GM20000 (cell line): ENCODE measurements around the gene DDA1.
A peak's percentile ranks its signal among the peaks of the same experiment; 100 is the strongest.
"Not testable (repeated sequence)": the region's sequence is repeated elsewhere in the genome, so short reads cannot be mapped to it uniquely, and the experiment has no call there.

ENCODE experiments used
- DNase-seq: peaks from one replicate; pipeline ENCODE4 v3.0.0; 2012; ENCODE audit warnings: low spot score
- TF ChIP-seq, protein P1 (sequence below): IDR thresholded peaks from 2 replicates; pipeline ENCODE4 v1.5.1; 2012; ENCODE audit warnings: mild to moderate bottlenecking, control low read depth; ENCODE audit errors: extremely low read depth, missing control alignments

Gene DDA1

DNA sequence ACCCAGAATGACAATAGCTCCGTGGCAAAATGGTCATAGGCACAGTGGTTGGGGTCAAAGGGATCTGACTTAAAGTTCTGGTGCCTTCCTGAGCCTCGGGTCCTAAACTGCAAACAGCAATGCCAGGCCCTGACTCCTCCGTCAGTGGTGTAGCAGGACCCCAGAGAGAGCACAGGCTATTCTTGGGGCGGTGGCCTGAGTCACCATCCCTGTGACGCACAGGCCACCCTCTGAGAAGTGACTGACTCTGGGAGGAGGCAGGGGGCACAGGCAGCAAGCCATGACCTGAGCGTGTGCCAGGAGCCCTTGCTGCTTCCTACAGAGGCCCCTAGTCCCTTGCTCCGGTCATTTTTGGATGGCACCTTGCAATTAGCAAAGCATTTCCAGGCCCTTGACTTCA lies 49.0 kb downstream of the DDA1 start:
- no peak for DNase-seq
- TF ChIP-seq, protein P1, sequence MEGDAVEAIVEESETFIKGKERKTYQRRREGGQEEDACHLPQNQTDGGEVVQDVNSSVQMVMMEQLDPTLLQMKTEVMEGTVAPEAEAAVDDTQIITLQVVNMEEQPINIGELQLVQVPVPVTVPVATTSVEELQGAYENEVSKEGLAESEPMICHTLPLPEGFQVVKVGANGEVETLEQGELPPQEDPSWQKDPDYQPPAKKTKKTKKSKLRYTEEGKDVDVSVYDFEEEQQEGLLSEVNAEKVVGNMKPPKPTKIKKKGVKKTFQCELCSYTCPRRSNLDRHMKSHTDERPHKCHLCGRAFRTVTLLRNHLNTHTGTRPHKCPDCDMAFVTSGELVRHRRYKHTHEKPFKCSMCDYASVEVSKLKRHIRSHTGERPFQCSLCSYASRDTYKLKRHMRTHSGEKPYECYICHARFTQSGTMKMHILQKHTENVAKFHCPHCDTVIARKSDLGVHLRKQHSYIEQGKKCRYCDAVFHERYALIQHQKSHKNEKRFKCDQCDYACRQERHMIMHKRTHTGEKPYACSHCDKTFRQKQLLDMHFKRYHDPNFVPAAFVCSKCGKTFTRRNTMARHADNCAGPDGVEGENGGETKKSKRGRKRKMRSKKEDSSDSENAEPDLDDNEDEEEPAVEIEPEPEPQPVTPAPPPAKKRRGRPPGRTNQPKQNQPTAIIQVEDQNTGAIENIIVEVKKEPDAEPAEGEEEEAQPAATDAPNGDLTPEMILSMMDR: no peak

DNA sequence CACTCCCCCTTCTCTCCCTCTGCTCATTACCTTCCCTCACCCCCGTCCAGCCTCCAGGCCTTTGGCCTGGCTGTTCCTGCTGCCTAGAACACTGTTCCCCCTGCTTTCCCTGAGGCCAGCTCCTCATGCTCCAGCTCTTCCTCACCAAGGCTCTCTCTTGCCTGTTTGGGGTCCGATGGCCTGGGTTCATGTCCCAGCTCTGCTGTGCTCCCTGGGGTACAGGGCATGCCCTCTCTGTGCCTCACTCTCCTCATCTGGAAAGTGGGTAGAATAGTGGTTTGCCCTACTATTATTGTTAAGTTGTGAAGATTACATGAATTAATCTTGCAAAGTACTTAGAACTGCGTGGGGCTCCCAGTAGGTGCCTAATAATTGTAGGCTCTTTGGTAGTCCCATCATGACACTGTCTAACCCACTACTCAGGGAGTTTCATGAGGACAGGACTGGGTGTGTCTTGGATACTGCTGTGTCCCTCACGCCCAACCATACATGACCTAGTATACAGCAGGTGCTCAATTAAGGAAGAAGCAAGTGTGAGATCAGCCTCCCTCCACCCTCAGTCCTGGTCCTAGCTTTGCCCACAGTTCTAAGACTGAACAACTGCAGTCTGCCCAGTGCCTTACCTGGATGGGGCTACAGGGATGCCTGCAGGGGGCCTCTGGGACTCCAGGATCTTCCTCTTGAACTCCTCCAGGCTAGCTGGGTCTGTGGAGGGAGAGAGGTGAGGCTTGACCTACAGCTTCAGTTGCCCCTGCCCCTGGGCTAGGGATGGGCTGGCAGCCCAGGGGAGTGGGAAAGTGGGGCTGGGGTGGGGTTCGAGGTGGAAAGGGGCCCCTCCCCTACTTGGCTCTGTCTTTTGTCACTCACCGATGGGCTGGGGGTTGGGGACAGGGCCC lies 50.8 kb downstream of the DDA1 start:
- DNase-seq: no peak
- TF ChIP-seq, protein P1: no peak

DNA sequence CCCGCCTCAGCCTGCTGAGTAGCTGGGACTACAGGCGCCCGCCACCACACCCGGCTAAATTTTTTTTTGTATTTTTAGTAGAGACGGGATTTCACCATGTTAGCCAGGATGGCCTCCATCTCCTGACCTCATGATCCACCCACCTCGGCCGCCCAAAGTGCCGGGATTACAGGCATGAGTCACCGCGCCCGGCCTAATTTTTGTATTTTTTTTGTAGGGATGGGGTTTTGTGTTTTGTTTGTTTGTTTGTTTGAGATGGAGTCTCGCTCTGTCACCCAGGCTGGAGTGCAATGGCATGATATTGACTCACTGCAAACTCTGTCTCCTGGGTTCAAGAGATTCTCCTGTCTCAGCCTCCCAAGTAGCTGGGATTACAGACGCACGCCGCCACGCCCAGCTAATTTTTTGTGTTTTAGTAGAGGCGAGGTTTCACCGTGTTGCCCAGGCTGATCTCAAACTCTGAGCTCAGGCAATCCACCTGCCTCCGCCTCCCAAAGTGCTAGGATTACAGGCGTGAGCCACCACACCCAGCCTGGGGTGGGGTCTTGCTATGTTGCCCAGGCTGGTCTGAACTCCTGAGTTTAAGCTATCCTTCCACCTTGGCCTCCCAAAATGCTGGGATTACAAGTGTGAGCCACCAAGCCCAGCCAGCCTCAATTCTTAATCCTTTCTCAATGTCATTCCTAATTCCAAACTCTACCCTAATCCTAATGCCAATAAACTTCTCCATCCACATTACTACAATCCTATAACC lies 54.7 kb downstream of the DDA1 start:
- DNase-seq: not testable (repeated sequence)

DNA sequence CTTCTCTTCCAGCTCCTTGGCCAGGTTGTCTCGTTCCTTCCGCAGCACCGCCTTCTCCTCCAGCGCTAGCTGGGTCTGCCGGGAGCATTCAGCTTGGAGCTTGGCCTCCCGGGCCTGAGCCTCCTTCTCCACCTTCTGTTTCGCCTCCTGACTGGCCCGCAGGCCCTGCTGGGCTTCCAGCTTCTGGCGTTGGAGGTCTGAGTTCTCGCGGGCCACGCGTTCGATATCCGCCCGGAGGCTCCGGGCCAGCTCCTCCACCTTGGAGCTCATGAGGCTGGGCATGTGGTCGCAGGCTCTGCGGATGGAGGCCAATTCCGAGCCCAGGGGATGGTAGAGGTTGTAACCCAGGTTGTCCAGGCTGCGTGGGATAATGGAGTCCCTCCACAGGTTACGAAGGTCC lies 56.0 kb downstream of the DDA1 start:
- DNase-seq: no peak
- TF ChIP-seq, protein P1: no peak

DNA sequence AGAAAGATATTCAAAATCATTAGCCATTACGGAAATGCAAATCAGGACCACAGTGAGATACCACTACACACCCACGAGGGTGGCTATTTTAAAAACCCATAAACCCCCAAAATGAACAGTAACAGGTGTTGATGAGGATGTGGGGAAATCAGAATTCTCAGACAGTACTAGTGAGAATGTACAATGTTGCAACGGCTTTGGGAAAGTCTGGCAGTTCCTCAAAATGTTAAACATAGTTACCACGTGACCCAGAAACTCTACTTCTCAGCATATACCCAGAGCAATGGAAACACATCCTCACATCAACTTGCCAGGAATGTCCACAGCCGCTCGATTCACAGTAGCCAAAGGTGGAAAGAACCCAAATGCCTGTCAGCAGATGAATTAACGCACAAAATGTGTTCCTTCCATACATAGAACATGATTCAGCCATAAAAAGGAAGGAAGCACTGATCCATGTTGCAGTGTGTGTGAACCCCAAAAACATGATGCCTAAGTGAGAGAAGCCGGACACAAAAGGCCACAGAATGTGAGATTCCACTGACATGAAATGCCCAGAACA lies 60.7 kb downstream of the DDA1 start:
- DNase-seq: peak; percentile 66
- TF ChIP-seq, protein P1: no peak
